GM12878 (cell line): ENCODE data around the gene PROSER2.

ENCODE experiments used
- EZH2 ChIP-seq: IDR thresholded peaks from 2 replicates; pipeline ENCODE4 v1.6.1; 2012; ENCODE audit warnings: low read depth, mild to moderate bottlenecking, control low read depth, inconsistent platforms, low read length, borderline replicate concordance; ENCODE audit not compliant: control insufficient read depth
- MXI1 ChIP-seq: fragments of 150-350 bp; IDR thresholded peaks from 2 replicates; pipeline ENCODE4 v1.6.1; 2011; ENCODE audit warnings: low read depth, mild to moderate bottlenecking, inconsistent platforms, low read length, improper control_type of control experiment
- MYC ChIP-seq: IDR thresholded peaks from 2 replicates; pipeline ENCODE4 v1.6.1; 2011; ENCODE audit warnings: mild to moderate bottlenecking, low read length, moderate library complexity, inconsistent platforms; ENCODE audit not compliant: insufficient read depth, insufficient replicate concordance, insufficient read length, severe bottlenecking
- NFIC ChIP-seq: IDR thresholded peaks from 2 replicates; pipeline ENCODE4 v1.6.1; 2012; ENCODE audit warnings: low read depth, mild to moderate bottlenecking, inconsistent platforms, low read length, moderate library complexity
- NRF1 ChIP-seq: conservative IDR thresholded peaks from 2 replicates; pipeline ENCODE4 v1.6.1; 2011; ENCODE audit warnings: mild to moderate bottlenecking, low read depth, low read length, improper control_type of control experiment
- PAX5 ChIP-seq: IDR thresholded peaks from 2 replicates; pipeline ENCODE4 v1.6.1; 2011; ENCODE audit warnings: low read depth, low read length, borderline replicate concordance
- POLR2AphosphoS5 ChIP-seq: IDR thresholded peaks from 2 replicates; pipeline ENCODE4 v1.6.1; 2011; ENCODE audit warnings: mild to moderate bottlenecking, low read length, inconsistent platforms
- SIN3A ChIP-seq: IDR thresholded peaks from 2 replicates; pipeline ENCODE4 v1.6.1; 2012; ENCODE audit warnings: low read depth, low read length, improper control_type of control experiment
- SMC3 ChIP-seq: IDR thresholded peaks from 2 replicates; pipeline ENCODE4 v1.6.1; 2011; ENCODE audit warnings: low read length, improper control_type of control experiment, borderline replicate concordance
- SUZ12 ChIP-seq: fragments of 200-600 bp; sonication (generic); IDR thresholded peaks from one replicate; pipeline ENCODE4 v1.6.1; 2018; ENCODE audit warnings: antibody characterized with exemption, mild to moderate bottlenecking; ENCODE audit not compliant: unreplicated experiment
- TCF7 ChIP-seq: IDR thresholded peaks from 2 replicates; pipeline ENCODE4 v1.6.1; 2014; ENCODE audit warnings: antibody characterized with exemption, borderline replicate concordance
- TF ChIP-seq, protein P1 (sequence below), 3 experiments: IDR thresholded peaks in 2 of 3; conservative IDR thresholded peaks in 1 of 3; 2 replicates each; pipeline ENCODE4 v1.5.1; 2011; ENCODE audit warnings: low read depth in 3 of 3, low read length in 3 of 3, mild to moderate bottlenecking in 3 of 3, control low read depth in 2 of 3, moderate library complexity in 2 of 3, inconsistent platforms in 1 of 3, mixed read lengths in 1 of 3; ENCODE audit not compliant: control insufficient read depth in 2 of 3, insufficient read depth in 1 of 3; ENCODE audit errors: extremely low read depth in 1 of 3

DNA sequence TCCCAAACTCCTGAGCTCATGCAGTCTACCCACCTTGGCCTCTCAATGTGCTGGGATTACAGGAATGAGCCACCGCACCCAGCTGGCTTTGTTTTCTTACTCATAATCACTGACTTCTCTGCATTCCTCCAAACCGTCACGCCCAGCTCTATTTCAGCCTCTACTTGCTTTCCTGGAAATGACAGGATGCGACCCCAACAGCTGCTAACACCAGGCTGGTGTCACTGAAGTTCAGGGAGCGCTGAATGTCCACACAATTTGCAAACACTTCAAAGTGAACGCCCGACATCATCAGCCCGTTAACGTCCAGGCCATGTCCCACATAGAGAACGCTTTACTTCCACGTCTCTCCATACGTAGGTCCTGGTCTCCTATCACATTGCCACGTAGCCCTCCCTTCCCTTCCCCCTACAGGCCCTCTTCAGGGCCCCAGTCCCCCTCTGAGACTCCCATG is 12.8 kb upstream of the PROSER2 start:
- TF ChIP-seq EZH2 (no peak), SUZ12 (no peak), MYC (no peak), PAX5 (no peak), POLR2AphosphoS5 (no peak), TCF7 (no peak), SIN3A (no peak), NRF1 (no peak), NFIC (no peak), SMC3 (no peak), MXI1 (no peak)
- TF ChIP-seq, protein P1, sequence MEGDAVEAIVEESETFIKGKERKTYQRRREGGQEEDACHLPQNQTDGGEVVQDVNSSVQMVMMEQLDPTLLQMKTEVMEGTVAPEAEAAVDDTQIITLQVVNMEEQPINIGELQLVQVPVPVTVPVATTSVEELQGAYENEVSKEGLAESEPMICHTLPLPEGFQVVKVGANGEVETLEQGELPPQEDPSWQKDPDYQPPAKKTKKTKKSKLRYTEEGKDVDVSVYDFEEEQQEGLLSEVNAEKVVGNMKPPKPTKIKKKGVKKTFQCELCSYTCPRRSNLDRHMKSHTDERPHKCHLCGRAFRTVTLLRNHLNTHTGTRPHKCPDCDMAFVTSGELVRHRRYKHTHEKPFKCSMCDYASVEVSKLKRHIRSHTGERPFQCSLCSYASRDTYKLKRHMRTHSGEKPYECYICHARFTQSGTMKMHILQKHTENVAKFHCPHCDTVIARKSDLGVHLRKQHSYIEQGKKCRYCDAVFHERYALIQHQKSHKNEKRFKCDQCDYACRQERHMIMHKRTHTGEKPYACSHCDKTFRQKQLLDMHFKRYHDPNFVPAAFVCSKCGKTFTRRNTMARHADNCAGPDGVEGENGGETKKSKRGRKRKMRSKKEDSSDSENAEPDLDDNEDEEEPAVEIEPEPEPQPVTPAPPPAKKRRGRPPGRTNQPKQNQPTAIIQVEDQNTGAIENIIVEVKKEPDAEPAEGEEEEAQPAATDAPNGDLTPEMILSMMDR (IDR thresholded peaks at IDR 0.05 in 2 of 3, conservative IDR thresholded peaks at IDR 0.05 in 1 of 3; ENCODE audit: control insufficient read depth in 2 of 3, extremely low read depth in 1 of 3, insufficient read depth in 1 of 3, low read depth in 3 of 3, low read length in 3 of 3) = no peak
